ENCODE results near the gene TMEM184A.

TMEM184A gene

DNA sequence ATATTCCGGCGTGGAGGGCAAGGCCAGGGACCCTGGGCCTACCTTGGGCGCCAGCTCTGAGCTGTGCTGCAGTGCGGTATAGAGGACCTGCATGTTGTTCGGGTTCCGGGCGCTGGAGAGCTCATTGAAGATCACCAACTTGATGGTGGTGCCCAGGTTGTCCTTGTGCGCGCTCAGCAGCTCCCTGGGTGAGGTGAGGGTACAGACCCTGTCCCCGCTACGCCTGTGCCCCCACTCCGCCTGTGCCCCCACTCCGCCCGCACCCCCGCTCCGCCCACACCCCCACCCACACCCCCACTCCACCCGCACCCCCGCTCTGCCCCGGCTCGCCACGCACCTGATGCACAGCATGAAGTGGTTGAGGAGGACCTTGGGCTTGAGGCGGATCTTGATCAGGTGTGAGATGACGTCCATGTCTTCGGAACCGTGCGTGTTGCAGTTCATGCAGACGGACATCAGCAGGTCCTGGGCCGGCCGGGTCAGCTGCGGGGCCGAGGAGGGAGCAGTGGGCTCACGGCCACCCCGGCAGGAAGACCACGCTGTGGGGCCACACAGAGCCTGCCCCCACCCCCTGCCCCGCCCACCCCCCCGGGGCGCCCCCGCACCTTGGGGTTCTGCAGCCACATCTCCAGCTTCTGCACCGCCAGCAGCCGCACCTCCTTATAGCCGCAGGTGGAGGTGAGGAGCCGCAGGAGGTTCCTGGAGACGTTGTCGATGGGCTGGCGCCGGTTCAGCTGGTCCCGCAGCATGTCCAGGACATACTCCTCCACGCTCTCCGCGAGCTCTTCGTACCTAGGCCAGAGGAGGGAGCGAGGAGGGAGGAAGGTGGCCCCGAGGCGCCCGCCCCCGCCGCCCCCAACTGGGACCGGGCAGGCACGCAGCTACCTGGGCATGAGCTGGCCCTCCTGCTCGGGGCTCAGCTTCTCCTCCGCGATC is 57.4 kb downstream of the TMEM184A start:
- no peak for DNase-seq

DNA sequence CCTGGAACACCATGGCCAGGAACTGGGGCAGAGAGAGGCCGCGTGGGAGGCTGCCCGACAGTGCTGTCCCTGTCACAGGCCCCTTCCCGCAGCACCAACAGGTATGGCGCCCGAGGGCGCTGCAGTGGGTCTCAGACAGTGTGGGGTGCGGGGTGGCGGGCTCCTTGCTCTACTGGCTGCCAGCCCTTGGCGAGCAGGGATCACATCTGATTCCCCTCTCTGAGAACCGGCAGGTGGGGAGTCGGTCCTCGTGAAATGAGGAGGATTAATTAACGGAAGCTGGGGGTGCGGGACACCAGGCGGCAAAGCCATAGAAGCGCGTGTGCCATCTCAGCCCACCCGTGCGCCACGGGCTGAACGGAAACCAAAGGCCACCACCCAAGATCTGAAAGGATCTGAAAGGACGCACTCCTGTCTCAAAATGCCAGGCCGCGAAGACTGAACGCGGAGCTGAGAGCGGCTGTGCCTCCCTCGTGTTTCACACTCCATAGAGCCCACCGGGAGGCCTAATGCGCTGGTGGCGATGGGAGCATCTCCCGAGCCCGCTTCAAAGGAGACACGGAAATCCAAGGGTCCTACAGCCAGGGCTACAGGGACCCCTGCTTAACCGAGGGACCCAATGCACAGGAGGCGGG is 58.6 kb downstream of the TMEM184A start:
- no peak for DNase-seq

DNA sequence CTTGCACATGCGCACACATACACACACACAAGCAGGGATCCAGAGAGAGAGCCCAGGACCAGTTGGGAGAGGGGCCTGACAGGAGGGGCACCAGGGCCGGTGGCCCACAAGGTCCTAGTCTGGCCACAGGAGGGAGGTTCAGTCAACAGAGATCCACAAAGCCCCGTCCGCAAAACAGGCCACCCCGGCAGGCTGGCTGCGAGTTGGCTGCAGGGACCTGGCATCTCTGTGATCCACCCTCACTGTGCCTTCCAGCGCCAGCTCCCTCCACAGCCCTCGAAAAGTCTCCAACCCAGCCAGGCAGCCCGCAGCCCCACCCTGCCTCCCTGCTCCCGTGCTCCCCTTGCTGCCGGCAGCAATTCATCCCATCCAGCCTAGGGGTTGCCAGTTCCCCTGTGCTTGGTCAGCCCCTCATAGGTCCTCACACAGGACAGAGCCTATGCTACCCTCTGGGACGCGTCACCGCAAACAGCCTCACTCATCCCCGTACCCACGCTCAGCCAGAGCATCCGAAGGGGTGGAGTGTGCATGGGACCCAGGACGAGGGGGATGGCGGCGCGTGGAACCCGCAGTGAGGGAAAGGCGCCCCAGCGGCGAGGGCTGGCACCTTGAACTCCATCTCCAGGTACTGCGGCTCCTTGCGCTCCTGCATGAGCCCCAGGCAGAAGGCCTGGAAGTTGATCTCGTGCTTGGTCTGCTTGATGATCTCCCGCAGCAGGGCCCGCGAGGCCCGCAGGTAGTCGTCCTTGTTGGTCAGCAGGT is 59.3 kb downstream of the TMEM184A start:
- no peak for DNase-seq

DNA sequence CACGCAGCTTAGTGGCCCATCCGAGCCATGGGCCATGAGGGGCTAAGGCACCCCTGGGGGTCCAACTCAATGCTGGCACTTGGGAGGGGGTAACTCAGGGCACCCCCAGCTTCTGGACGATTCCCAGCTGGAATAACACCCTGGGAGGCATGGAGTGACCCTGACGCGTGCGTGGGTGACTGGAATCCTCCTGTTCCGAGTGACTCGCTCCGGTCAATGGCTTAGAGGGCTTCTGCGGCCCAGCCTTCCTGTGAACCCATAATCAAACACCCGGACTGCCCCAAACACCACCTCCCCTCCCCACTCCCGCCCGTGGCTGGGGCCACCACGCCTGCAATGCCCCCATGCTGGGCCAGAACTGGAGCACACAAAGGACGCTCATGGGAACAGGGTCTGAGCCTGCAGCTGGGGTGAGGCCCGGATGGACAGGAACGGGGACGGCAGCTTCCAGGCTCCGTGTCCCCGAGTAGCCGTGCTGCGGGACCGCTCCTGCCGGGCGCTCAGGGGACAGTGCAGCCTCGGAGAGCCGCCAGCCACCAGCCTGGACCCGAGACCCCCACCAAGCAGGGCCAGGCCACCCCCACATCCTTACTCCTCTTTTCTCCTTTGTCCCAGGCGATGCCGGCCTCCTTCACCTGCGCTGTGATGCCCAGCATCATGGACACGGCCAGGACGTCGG is 60.3 kb downstream of the TMEM184A start:
- no peak for DNase-seq

DNA sequence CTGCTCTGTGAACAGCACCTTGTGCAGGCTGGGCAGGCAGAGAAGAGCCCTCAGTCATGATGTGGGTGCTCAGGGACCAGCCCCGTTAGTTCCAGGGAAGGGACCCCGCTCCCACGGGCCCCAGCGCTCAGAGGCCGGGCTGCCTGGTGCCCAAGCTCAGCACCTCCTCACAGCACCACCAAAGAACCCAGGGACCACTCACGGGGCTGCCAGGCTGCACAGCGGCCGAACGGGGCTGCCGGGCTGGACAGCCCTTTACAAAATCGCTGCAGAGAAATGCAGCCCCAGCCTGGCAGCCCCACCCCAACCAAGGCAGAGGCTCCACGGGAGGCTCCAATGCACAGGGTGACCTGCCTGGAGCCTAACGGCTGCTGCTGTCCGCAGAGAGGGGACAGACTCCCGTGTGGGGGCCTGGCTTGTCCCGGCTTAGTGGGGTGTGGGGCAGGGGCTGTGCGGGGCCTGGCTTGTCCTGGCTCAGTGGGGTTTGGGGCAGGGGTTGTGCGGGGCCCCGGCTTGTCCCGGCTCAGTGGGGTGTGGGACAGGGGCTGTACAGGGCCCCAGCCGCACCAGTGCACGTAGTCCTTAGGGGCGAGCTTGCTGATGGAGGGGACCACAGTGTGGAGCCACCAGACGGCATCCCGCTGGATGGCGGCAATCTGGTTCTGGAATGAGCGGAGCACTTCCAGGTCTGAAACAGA is 61.0 kb downstream of the TMEM184A start:
- DNase-seq: no peak

DNA sequence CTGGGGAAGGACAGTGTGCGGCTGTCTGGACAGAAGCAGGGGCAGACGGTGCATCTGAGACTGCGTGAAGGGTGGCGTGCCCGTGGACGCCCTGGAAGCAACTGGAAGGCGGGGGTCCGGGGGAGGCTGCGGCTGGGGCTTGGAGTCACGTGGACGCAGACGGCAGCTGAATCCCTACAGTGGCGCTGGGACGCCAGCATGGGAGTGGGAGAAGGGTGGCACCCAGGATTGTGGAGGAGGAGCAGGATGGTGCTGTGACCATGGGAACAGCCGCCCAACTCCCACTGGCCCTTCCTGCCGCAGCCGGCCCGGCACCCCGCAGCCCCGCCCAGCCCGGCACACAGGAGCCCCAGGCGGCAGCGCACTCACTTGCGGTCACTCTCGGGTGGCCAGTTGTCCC is 61.6 kb downstream of the TMEM184A start:
- DNase-seq: no peak

DNA sequence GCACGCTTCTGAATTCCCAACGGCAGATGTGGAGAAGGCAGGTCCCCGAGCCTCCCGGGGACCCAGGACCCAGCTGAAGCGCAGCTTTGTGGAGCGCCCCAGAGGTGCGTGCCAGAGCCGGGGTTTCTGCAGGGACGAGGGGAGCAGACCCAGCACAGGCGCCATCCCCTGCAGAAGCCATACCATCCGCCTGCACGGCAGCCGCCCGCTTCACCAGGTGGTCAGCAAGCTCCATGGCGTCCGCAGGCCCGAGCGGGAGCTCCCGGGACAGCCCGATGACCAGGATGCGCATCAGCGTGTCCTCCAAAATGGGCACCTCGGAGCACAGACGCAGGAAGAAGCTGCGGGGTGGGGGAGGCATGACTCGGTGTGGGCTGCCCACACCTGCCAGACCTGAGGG is 62.4 kb downstream of the TMEM184A start:
- no peak for DNase-seq

DNA sequence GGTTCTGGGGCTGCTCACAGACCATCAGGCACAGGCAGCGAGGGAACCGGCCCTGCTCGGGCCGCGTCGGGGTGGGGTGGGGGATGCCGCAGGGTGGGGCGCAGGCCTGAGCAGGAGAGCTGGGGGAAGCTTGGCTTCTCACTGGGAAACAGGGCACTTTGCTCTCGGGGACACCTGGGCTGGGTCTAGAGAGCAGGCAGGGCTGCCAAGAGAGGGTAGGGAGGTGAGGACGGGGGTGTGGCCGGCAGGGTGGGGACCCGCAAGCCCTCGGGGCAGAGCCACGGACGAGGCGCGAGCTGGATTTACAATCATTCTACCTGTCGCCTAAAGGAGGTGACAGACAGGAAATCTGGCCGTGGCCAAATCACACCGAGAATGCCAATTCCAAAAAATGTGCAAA is 62.9 kb downstream of the TMEM184A start:
- DNase-seq: no peak

DNA sequence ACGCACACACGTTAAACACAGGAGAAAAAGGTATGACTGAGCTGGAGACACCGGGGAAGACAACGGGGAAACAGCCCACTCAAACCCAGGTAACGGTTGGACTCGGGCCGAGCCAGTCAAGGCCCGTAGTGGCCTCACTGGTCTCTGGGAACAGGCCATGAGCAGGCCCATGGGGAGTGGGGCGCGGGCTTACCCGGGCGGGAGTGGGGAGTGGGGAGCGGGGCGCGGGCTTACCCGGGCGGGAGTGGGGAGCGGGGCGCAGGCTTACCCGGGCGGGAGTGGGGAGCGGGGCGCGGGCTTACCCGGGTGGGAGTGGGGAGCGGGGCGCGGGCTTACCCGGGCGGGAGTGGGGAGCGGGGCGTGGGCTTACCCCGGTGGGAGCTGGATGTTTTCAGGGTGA is 63.4 kb downstream of the TMEM184A start:
- DNase-seq: no peak

All from NCI-H1048 (cell line).